Upper lobe of right lung (tissue), 1 donor: ENCODE data around the gene CFAP299. TPM values are rescaled to one million over a fixed set of nuclear protein-coding genes. Genes with fewer than 3 reads are reported as not detected.
A peak's percentile ranks its signal among the peaks of the same experiment; 100 is the strongest.

Experiments
- ATAC-seq: fragments of 200-7000 bp; cut with Tn5 transposase; one replicate; pipeline ENCODE4 v1.9.1; 2020; ENCODE audit warnings: mild to moderate bottlenecking, moderate library complexity
- DNase-seq: peaks from one replicate; pipeline ENCODE4 v3.0.0-alpha.2; 2020
- H3K27ac ChIP-seq: fragments of 200-600 bp; one replicate; pipeline ENCODE4 v1.8.0; 2022
- H3K27me3 ChIP-seq: fragments of 200-600 bp; one replicate; pipeline ENCODE4 v1.8.0; 2022; ENCODE audit warnings: mild to moderate bottlenecking
- H3K36me3 ChIP-seq: fragments of 200-600 bp; one replicate; pipeline ENCODE4 v1.8.0; 2022
- H3K4me1 ChIP-seq: fragments of 200-600 bp; one replicate; pipeline ENCODE4 v1.8.0; 2022
- H3K4me3 ChIP-seq: fragments of 200-600 bp; one replicate; pipeline ENCODE4 v1.8.0; 2022; ENCODE audit warnings: mild to moderate bottlenecking
- H3K9me3 ChIP-seq: fragments of 200-600 bp; one replicate; pipeline ENCODE4 v1.8.0; 2022
- intact Hi-C: fragments of 100-400 bp; cut with DNase I; formaldehyde crosslinking; loops from one replicate; pipeline ENCODE4 v1.11.0; 2022
- total RNA-seq: library from RNA; stranded (reverse); fragmentation: NEBNext Ultra II Directional; extraction: Animal tissue kit (Norgen Biotek cat#: 25700); gene quantifications from one replicate; pipeline ENCODE4 v1.2.1, GENCODE V29; 2021
- TF ChIP-seq, protein P1 (sequence below): fragments of 200-600 bp; IDR thresholded peaks from one replicate; pipeline ENCODE4 v1.8.0; 2022; ENCODE audit warnings: antibody characterized with exemption
- donor health status: DM: no; HTN: yes; CAD: no; lungs with severe emphysema.

Gene CFAP299
- total RNA-seq, 1 donor from 2014 or later: not detected

- ATAC-seq: no peak
- H3K9me3 ChIP-seq: no peaks in the 10 kb centered on the region
- H3K27ac ChIP-seq: no peak overlapping the region
Observed at GRCh38 chr4:80495865-80496264, 160.3 kb downstream of the CFAP299 start.

GRCh38 chr4:80498725-80499124, 163.2 kb downstream of the CFAP299 start:
- no peak for ATAC-seq
- TF ChIP-seq, protein P1, sequence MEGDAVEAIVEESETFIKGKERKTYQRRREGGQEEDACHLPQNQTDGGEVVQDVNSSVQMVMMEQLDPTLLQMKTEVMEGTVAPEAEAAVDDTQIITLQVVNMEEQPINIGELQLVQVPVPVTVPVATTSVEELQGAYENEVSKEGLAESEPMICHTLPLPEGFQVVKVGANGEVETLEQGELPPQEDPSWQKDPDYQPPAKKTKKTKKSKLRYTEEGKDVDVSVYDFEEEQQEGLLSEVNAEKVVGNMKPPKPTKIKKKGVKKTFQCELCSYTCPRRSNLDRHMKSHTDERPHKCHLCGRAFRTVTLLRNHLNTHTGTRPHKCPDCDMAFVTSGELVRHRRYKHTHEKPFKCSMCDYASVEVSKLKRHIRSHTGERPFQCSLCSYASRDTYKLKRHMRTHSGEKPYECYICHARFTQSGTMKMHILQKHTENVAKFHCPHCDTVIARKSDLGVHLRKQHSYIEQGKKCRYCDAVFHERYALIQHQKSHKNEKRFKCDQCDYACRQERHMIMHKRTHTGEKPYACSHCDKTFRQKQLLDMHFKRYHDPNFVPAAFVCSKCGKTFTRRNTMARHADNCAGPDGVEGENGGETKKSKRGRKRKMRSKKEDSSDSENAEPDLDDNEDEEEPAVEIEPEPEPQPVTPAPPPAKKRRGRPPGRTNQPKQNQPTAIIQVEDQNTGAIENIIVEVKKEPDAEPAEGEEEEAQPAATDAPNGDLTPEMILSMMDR: no peak
- H3K27me3 ChIP-seq: no peaks in the 10 kb centered on the region
- no peak for DNase-seq
- H3K36me3 ChIP-seq: no peaks in the 10 kb centered on the region
- no peak overlapping the region for H3K27ac ChIP-seq
- intact Hi-C loops: no loop called here
- no peak overlapping the region for H3K4me3 ChIP-seq
- H3K9me3 ChIP-seq: no peaks in the 10 kb centered on the region
- H3K4me1 ChIP-seq: no peaks in the 10 kb centered on the region

More at GRCh38 chr4:80495865-80496264, 160.3 kb downstream of the CFAP299 start:
- no peaks in the 10 kb centered on the region for H3K36me3 ChIP-seq
- H3K4me3 ChIP-seq: no peak overlapping the region
- H3K27me3 ChIP-seq: no peaks in the 10 kb centered on the region
- no peaks in the 10 kb centered on the region for H3K4me1 ChIP-seq
- intact Hi-C loops: no loop called here
- TF ChIP-seq, protein P1: no peak
- DNase-seq: no peak

- ATAC-seq (peak; percentile 54), DNase-seq (no peak)
- H3K9me3 ChIP-seq: no peaks in the 10 kb centered on the region
- no peaks in the 10 kb centered on the region for H3K4me1 ChIP-seq
- no peak overlapping the region for H3K27ac ChIP-seq
- H3K36me3 ChIP-seq: no peaks in the 10 kb centered on the region
- TF ChIP-seq, protein P1: no peak
- no peaks in the 10 kb centered on the region for H3K27me3 ChIP-seq
- no peak overlapping the region for H3K4me3 ChIP-seq
- intact Hi-C loops: loop anchor here (10.0 kb wide), 1 partner anchor 464 kb away; no protein-coding TSS in a partner anchor
Observed at GRCh38 chr4:80500613-80501012, 165.1 kb downstream of the CFAP299 start.

DNA sequence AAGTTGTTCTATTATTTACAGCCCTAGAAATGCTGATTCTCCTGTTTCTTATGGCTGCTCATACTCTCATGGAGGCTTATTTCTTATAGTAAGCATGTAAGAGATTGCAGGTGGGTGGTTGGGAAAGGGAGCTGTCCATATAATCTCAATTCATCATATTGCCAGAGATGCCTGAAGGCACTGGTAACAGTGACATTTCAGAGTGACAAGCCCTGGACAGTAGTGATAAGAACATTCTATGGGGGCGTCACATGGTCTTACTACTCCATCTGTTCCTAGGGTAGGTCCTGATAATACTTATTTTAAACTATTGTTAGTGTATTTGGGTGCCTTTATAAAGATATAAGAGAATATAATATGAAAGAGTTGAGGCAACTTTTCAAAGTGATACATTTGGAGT, 171.5 kb downstream of the CFAP299 start:
- H3K36me3 ChIP-seq: no peaks in the 10 kb centered on the region
- no peak overlapping the region for H3K4me3 ChIP-seq
- H3K27ac ChIP-seq: no peak overlapping the region
- DNase-seq (no peak), ATAC-seq (no peak)
- TF ChIP-seq, protein P1: no peak
- H3K27me3 ChIP-seq: no peaks in the 10 kb centered on the region
- H3K9me3 ChIP-seq: no peaks in the 10 kb centered on the region
- intact Hi-C loops: loop anchor here (10.0 kb wide), 1 partner anchor 458 kb away; no protein-coding TSS in a partner anchor
- no peaks in the 10 kb centered on the region for H3K4me1 ChIP-seq

GRCh38 chr4:80507507-80507906, 172.0 kb downstream of the CFAP299 start:
- no peaks in the 10 kb centered on the region for H3K36me3 ChIP-seq
- intact Hi-C loops: loop anchor here (10.0 kb wide), 1 partner anchor 457 kb away; no protein-coding TSS in a partner anchor
- DNase-seq (no peak), ATAC-seq (no peak)
- no peaks in the 10 kb centered on the region for H3K27me3 ChIP-seq
- TF ChIP-seq, protein P1: no peak
- no peaks in the 10 kb centered on the region for H3K9me3 ChIP-seq
- no peak overlapping the region for H3K27ac ChIP-seq
- H3K4me3 ChIP-seq: no peak overlapping the region
- H3K4me1 ChIP-seq: no peaks in the 10 kb centered on the region

GRCh38 chr4:80515496-80515895, 180.0 kb downstream of the CFAP299 start:
- H3K27ac ChIP-seq: no peak overlapping the region
- no peaks in the 10 kb centered on the region for H3K4me1 ChIP-seq
- DNase-seq (no peak), ATAC-seq (no peak)
- TF ChIP-seq, protein P1: no peak
- no peak overlapping the region for H3K4me3 ChIP-seq
- H3K27me3 ChIP-seq: no peaks in the 10 kb centered on the region
- intact Hi-C loops: no loop called here
- no peaks in the 10 kb centered on the region for H3K36me3 ChIP-seq
- H3K9me3 ChIP-seq: no peaks in the 10 kb centered on the region
